Muscle layer of colon (tissue), 2 donors: ENCODE results near the gene GET4.
A peak's percentile ranks its signal among the peaks of the same experiment; 100 is the strongest.

Experiments
- H3K27ac ChIP-seq: one replicate; pipeline ENCODE4 v1.7.0; 2013; ENCODE audit warnings: low read depth, mild to moderate bottlenecking, low read length, moderate library complexity
- H3K27me3 ChIP-seq, 2 donors: one replicate each; pipeline ENCODE4 v1.7.0; 2013; ENCODE audit warnings: low read length in 2 of 2, mild to moderate bottlenecking in 2 of 2; ENCODE audit not compliant: insufficient read depth in 2 of 2, control insufficient read depth in 1 of 2
- H3K36me3 ChIP-seq: one replicate; pipeline ENCODE4 v1.7.0; 2013; ENCODE audit warnings: mild to moderate bottlenecking, low read length; ENCODE audit not compliant: insufficient read depth
- H3K4me1 ChIP-seq: one replicate; pipeline ENCODE4 v1.7.0; 2013; ENCODE audit warnings: mild to moderate bottlenecking, low read length; ENCODE audit not compliant: insufficient read depth
- H3K4me3 ChIP-seq, 2 donors: one replicate each; pipeline ENCODE4 v1.7.0; 2013; ENCODE audit warnings: low read length in 2 of 2, low read depth in 1 of 2, mild to moderate bottlenecking in 1 of 2, moderate library complexity in 1 of 2
- H3K9ac ChIP-seq: one replicate; pipeline ENCODE4 v1.7.0; 2013; ENCODE audit warnings: low read length
- H3K9me3 ChIP-seq: one replicate; pipeline ENCODE4 v1.7.0; 2013; ENCODE audit warnings: mild to moderate bottlenecking, low read length
- donor health status: abdominal sarcoma.
- donor health status: Adenocarcinoma of cecum.

GET4 gene, protein sequence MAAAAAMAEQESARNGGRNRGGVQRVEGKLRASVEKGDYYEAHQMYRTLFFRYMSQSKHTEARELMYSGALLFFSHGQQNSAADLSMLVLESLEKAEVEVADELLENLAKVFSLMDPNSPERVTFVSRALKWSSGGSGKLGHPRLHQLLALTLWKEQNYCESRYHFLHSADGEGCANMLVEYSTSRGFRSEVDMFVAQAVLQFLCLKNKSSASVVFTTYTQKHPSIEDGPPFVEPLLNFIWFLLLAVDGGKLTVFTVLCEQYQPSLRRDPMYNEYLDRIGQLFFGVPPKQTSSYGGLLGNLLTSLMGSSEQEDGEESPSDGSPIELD

DNA sequence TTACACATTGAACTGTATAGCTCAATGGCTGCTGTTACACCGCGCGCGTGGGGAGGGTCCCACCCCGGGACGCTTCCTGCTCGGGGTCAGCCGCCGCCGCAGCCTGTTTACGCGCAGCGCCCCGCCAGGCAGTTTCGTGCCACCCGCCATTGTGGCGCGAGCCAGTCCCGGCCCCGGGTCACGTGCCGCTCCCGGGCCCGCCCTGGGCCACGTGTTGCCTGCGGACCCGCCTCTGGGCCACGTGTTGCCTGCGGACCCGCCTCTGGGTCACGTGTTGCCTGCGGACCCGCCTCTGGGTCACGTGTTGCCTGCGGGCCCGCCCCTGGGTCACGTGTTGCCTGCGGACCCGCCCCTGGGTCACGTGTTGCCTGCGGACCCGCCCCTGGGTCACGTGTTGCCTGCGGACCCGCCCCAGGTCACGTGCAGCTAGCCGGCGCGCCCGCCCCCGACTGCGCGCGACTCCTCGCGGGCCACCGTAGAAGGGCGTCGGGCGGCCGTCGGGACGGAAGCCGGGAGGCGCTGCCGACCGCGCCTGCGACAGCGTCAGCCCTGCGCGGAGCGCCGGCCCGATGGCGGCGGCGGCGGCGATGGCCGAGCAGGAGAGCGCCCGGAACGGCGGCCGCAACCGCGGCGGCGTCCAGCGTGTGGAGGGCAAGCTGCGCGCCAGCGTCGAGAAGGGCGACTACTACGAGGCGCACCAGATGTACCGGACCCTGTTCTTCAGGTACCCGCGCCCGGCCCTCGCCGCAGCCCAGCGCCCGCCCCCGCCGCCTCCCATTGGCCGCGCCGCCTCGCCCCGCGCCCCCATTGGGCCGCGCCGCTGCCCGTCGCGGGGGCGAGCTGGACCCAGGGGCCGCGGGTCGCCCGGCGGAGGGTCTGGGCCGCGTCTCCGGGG lies at the start of gene GET4:
TSS of gene GET4 (plus strand) at position 478 of the 895 bp plus-strand sequence. CDS start at position 570, 92 bp downstream.
- no peaks in the 10 kb centered on the region for H3K27me3 ChIP-seq
- H3K4me1 ChIP-seq, result peaks cover 49% of the 10 kb centered on the region
- H3K4me3 ChIP-seq, result peak within 1 kb of the TSS; percentile 61 to 86
- H3K36me3 ChIP-seq, result peaks cover 29% of the 10 kb centered on the region
- H3K9me3 ChIP-seq, result no peaks in the 10 kb centered on the region
- H3K9ac ChIP-seq, result peak within 1 kb of the TSS; percentile 78
- H3K27ac ChIP-seq, result peak within 1 kb of the TSS; percentile 72

DNA sequence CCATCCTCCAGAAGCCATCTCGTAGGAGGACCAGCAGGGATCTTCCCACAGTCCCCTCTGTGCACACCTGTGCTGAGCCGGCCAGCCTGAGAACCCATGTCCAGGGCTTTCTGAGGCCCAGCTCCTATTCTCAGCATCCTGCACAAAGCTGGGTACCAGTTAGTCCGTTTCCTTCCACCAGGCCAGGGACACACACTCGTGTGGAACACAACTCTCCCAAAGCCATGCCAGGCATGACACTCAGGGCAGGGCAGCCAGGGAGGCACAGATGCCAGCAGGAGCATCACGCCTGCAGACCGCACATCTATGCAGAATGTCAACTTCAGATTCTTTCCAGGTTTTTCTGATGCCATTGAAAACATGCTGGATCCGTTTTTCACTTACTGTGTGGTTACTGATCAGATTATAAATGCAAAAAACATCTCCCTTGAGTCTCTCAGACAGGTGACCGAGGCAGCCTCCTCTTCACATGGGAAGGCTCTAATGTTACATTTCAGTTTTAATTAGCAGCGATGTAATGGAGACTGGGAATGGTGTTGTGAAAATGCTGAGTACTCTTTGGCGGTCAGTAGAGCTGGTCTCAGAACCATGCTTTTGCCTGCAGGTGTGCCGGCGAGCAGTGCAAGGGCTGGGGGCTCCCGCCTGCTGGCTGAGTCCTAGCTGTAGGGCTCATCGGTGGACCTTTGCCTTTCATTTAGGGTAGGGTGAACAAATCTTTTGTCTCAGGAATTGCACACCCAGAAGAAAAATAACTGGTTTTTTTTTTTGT lies 47.4 kb upstream of the GET4 start:
- H3K4me1 ChIP-seq, result peaks cover 63% of the 10 kb centered on the region
- H3K27me3 ChIP-seq, result no peaks in the 10 kb centered on the region
- H3K9me3 ChIP-seq, result no peaks in the 10 kb centered on the region
- H3K9ac ChIP-seq, result no peak overlapping the region
- no peak overlapping the region for H3K4me3 ChIP-seq
- no peak overlapping the region for H3K27ac ChIP-seq
- no peaks in the 10 kb centered on the region for H3K36me3 ChIP-seq

DNA sequence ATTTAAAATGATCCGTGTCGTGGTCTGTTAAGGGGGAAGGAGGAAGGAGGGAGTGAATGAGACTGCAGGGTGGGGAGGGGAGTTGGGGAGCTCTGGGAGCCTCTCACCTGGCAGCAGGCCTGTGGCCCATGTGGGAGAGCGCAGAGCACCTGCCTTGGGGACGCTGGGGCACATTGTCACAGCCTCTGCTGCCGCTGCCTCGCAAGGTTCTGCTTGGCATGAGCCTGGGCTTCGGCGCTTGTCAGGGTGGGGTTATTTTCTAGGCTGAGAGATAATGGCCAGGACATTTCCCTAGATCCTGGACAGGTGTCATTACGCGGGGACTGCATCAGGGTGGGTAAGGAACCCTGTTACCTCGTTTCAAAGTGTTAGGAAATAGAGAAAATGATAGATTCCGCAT lies 46.3 kb upstream of the GET4 start:
- H3K27me3 ChIP-seq, result no peaks in the 10 kb centered on the region
- no peak overlapping the region for H3K27ac ChIP-seq
- H3K4me1 ChIP-seq, result peaks cover 63% of the 10 kb centered on the region
- H3K4me3 ChIP-seq, result no peak overlapping the region
- H3K9me3 ChIP-seq, result no peaks in the 10 kb centered on the region
- no peaks in the 10 kb centered on the region for H3K36me3 ChIP-seq
- peak overlapping the region; percentile 29 for H3K9ac ChIP-seq

DNA sequence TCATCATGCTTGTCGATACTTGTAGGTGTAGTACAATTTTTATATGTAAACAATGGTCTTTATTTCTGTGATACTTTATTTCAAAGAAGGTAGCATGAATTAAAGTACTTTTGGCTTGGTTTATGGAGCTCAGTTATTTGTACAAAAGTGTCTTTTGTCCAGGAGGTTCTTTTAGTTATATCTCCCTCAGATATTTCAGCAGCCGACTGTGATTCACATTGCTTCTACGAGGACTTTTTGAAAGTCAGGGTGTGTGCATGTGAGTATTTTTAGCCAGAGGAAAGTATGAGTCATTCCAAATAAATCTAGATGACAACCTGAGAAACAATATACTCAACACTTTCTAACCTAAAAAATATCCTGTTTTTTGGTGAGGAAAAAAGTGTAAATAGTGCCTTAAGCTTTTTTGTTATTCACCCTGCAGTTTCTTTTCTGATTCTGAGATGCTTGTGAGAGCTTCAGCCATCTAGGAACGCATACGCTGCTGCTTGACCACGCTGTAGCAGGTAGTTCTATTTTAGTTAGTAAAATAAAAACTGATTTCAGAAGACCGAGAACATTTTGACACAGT lies 44.7 kb upstream of the GET4 start:
- Histone ChIP-seq H3K9me3 (no peaks in the 10 kb centered on the region), H3K27me3 (no peaks in the 10 kb centered on the region), H3K36me3 (peaks cover 5% of the 10 kb centered on the region), H3K4me1 (peaks cover 71% of the 10 kb centered on the region), H3K9ac (peak overlapping the region; percentile 28), H3K27ac (peak overlapping the region; percentile 93), H3K4me3 (peak overlapping the region in 1 of 2 donors; percentile 26)

DNA sequence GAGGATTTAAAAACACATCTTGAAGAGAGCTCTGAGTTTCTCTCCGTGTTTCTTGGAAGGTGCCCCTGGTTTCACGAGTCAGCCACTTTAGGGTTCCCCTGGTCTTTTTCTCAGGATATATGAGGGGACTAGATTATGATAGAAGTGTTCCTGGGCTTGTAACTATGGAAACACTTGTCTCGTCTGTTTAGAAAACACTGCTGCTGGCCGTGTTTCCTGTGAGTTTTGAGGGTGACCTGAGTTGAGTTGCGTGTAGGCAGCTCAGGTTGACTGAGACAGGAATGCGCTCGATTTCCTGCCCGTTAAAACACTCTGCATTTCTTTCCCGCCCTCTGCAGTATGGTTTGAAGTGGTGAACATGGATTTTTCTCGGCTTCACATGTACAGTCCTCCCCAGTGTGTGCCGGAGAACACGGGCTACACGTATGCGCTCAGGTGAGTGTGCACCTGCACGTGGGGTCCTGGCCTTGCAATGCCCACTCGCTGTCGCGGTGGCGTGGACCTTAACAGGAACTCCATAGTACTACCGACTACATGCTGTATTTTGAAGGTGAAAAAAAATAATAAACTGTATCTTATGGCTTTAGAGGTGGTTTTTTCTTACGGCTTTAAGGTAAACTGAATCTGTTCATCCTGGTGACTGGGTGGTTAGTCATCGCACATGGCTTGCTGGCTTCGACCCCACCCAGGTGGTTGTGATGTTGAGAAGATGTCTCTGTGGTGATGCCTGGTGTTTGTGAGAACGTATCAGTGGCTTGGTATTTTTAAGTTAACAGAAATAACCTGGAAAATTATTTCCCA lies 44.0 kb upstream of the GET4 start, which contains the start of gene SUN1:
TSS of gene SUN1 (plus strand) at position 310 of the 801 bp plus-strand sequence. CDS start at position 359, 49 bp downstream.
- Histone ChIP-seq H3K27me3 (no peaks in the 10 kb centered on the region), H3K4me3 (peak within 1 kb of the TSS; percentile 0 to 26), H3K4me1 (peaks cover 76% of the 10 kb centered on the region), H3K36me3 (peaks cover 5% of the 10 kb centered on the region), H3K9me3 (no peaks in the 10 kb centered on the region), H3K9ac (peak within 1 kb of the TSS; percentile 28), H3K27ac (peak within 1 kb of the TSS; percentile 93)

DNA sequence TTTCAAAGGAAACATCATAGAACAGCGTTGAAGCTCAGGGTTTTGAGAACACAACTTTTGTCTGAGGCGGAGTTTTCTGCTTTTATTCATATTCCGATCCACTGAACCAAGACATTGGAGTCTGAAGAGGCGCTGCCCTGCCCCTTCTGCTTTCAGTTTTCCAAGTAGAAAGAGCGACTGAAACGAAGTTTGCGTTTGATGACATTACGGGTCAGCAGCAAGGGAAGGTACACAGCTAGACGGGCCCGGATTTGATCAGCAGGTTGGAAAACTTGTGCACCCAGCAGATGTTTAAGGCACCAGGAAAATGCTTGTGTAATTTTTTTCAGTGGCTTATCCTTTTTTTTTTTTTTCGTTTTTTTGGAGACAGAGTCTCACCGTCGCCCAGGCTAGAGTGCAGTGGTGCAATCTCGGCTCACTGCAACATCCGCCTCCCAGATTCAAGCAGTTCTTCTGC lies 43.4 kb upstream of the GET4 start:
- Histone ChIP-seq H3K4me3 (no peak overlapping the region), H3K9me3 (no peaks in the 10 kb centered on the region), H3K27ac (peak overlapping the region; percentile 93), H3K27me3 (no peaks in the 10 kb centered on the region), H3K9ac (no peak overlapping the region), H3K36me3 (peaks cover 5% of the 10 kb centered on the region), H3K4me1 (peaks cover 83% of the 10 kb centered on the region)

DNA sequence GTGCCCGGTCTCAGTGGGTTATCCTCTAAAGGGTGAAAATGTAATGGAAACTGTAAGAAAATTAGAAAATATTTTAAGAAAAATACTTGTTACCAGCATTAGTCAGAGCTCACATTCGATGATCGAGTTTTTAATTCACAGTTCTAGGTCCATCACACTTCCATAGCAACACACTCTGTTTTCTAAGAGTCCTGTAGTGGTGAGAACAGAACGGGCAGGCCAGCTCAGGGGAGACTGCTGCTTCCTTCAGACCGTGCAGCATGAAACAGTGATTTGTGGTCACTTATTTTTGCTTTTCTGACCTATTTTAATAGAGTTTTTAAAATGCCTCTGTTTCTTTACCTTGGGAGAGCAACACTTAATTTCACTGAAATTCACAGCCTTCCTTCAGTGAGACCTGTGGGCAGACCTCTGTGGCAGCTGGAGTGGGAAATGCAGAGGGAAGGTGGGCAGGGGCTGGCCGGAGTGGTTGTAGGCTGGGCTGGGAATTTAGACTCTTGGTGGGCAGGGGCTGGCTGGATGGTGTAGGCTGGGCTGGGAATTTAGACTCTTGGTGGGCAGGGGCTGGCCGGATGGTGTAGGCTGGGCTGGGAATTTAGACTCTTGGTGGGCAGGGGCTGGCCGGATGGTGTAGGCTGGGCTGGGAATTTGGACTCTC lies 42.6 kb upstream of the GET4 start:
- H3K4me3 ChIP-seq, result no peak overlapping the region
- no peaks in the 10 kb centered on the region for H3K27me3 ChIP-seq
- H3K9me3 ChIP-seq, result no peaks in the 10 kb centered on the region
- peaks cover 9% of the 10 kb centered on the region for H3K36me3 ChIP-seq
- peaks cover 87% of the 10 kb centered on the region for H3K4me1 ChIP-seq
- H3K9ac ChIP-seq, result no peak overlapping the region
- peak overlapping the region; percentile 29 for H3K27ac ChIP-seq

DNA sequence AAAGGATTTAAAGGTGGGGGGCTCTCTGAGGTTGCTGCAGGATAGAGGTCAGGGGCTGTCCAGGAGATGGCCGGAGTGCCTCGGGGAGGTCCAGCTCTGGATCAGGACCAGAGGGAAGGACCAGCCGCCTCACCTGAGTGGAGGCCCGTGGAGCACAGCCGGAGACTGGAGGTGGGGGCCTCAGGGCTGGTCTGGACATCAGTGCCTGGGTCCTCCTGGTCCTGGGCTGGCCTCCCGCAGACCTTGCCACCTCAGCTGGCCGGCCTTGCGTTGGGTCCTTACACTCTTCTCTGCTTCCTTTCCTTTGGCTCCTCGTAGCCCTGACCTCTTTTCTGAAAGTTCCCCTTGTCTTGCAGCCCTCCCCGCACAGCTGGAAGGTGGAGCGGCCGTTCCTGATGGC lies 42.1 kb upstream of the GET4 start:
- H3K9ac ChIP-seq, result no peak overlapping the region
- H3K27me3 ChIP-seq, result no peaks in the 10 kb centered on the region
- peaks cover 87% of the 10 kb centered on the region for H3K4me1 ChIP-seq
- H3K27ac ChIP-seq, result peak overlapping the region; percentile 29
- H3K4me3 ChIP-seq, result no peak overlapping the region
- peaks cover 15% of the 10 kb centered on the region for H3K36me3 ChIP-seq
- no peaks in the 10 kb centered on the region for H3K9me3 ChIP-seq

DNA sequence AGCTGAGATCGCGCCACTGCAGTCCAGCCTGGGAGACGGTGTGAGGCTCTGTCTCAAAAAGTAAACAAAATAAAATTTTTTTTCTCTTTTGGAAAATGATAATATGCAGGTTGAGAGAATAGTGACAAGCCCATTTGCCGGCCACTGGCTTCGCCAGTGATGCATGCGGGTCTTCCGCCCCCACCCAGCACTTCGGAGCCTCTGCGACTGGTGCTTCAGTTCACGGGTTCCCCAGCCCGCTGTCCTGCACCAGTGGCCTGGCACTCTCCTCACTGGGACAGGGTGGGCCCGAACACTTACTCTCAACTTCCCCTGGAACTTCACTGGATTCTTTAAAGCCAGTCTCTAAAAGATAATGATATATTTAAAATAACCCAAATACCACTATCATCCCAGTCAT lies 41.3 kb upstream of the GET4 start:
- Histone ChIP-seq H3K9me3 (no peaks in the 10 kb centered on the region), H3K27me3 (no peaks in the 10 kb centered on the region), H3K27ac (no peak overlapping the region), H3K4me3 (no peak overlapping the region), H3K9ac (no peak overlapping the region), H3K36me3 (peaks cover 20% of the 10 kb centered on the region), H3K4me1 (peaks cover 83% of the 10 kb centered on the region)
